OCI-LY1 (cell line): Measurements from ENCODE around the gene FARS2.

Experiments
- H2AFZ ChIP-seq: fragments of 200-600 bp; sonication (generic), shearing (Covaris generic); 2 replicates; pipeline ENCODE4 v1.6.0; 2014; ENCODE audit warnings: antibody characterized with exemption, mild to moderate bottlenecking, low read length
- H3F3A ChIP-seq: fragments of 200-600 bp; sonication (generic), shearing (Covaris generic); 2 replicates; pipeline ENCODE4 v1.6.0; 2014; ENCODE audit warnings: mild to moderate bottlenecking, antibody characterized with exemption, low read length, moderate library complexity; ENCODE audit not compliant: insufficient read depth
- H3K27ac ChIP-seq: fragments of 200-600 bp; sonication (generic); 2 replicates; pipeline ENCODE4 v1.5.1; 2014; ENCODE audit warnings: low read length, mixed run types, mild to moderate bottlenecking, low read depth; ENCODE audit not compliant: poor library complexity, severe bottlenecking
- H3K27me3 ChIP-seq: fragments of 200-600 bp; sonication (generic); 2 replicates; pipeline ENCODE4 v1.6.0; 2014; ENCODE audit warnings: antibody characterized with exemption, mild to moderate bottlenecking, low read length, moderate library complexity; ENCODE audit not compliant: insufficient read depth
- H3K36me3 ChIP-seq: fragments of 200-600 bp; sonication (generic); 2 replicates; pipeline ENCODE4 v1.6.1; 2014; ENCODE audit warnings: mild to moderate bottlenecking, antibody characterized with exemption, low read length, moderate library complexity, mixed read lengths; ENCODE audit not compliant: insufficient read depth
- H3K4me1 ChIP-seq: fragments of 200-600 bp; sonication (generic); 2 replicates; pipeline ENCODE4 v1.5.1; 2014; ENCODE audit warnings: mild to moderate bottlenecking, low read length, moderate library complexity; ENCODE audit not compliant: insufficient read depth, severe bottlenecking
- H3K4me2 ChIP-seq: fragments of 200-600 bp; sonication (generic), shearing (Covaris generic); 2 replicates; pipeline ENCODE4 v1.6.1; 2014; ENCODE audit warnings: low read length
- H3K4me3 ChIP-seq: fragments of 200-600 bp; sonication (generic); 2 replicates; pipeline ENCODE4 v1.5.1; 2014; ENCODE audit warnings: low read length, low read depth, mild to moderate bottlenecking, mixed read lengths; ENCODE audit not compliant: poor library complexity, severe bottlenecking
- H3K79me2 ChIP-seq: fragments of 200-600 bp; shearing (Covaris generic); 2 replicates; pipeline ENCODE4 v1.6.1; 2016; ENCODE audit warnings: mixed run types, low read length, mixed read lengths; ENCODE audit not compliant: insufficient read depth
- H3K9ac ChIP-seq: fragments of 200-600 bp; sonication (generic), shearing (Covaris generic); 2 replicates; pipeline ENCODE4 v1.6.1; 2014; ENCODE audit warnings: mild to moderate bottlenecking, low read length, mixed read lengths
- H3K9me2 ChIP-seq: fragments of 200-600 bp; sonication (generic), shearing (Covaris generic); 2 replicates; pipeline ENCODE4 v1.6.1; 2014; ENCODE audit warnings: low read depth, mild to moderate bottlenecking, low read length, mixed read lengths
- H3K9me3 ChIP-seq: fragments of 200-600 bp; shearing (Covaris generic); 2 replicates; pipeline ENCODE4 v1.6.1; 2014; ENCODE audit warnings: low read length, mixed read lengths
- H4K20me1 ChIP-seq: fragments of 200-600 bp; sonication (generic), shearing (Covaris generic); 2 replicates; pipeline ENCODE4 v1.6.0; 2016; ENCODE audit warnings: mild to moderate bottlenecking, low read length; ENCODE audit not compliant: insufficient read depth
- EZH2 ChIP-seq: fragments of 200-600 bp; sonication (generic), shearing (Covaris generic); IDR thresholded peaks from 2 replicates; pipeline ENCODE4 v1.8.0; 2017; ENCODE audit warnings: borderline replicate concordance, mixed run types, mild to moderate bottlenecking, antibody characterized with exemption, low read length, moderate library complexity, mixed read lengths
- TF ChIP-seq, protein P1 (sequence below): fragments of 200-600 bp; sonication (generic), shearing (Covaris generic); IDR thresholded peaks from 2 replicates; pipeline ENCODE4 v1.5.1; 2017; ENCODE audit warnings: mild to moderate bottlenecking, antibody characterized with exemption, low read length, moderate library complexity, mixed read lengths

FARS2 gene

DNA sequence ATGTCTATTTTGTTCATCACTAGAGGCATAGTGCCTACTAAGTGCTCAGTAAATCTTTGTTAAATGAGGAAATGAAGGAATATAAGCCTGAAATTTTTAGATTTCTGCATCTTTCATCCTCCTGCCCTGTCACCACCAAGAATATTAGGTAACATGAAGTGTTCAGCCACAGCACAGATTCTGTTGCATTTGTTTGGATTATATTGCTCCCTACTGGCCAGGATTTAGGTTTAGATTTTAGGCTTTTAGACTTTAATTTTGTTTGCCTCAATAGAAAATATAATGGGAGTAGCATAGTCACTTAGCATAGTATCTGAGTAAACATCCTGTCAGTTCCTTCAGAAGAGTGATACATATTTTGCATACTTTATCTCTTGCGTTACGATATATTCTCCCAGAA lies 14.2 kb downstream of the FARS2 start:
- H3K4me3 ChIP-seq, result no peak overlapping the region
- no peaks in the 10 kb centered on the region for H3F3A ChIP-seq
- TF ChIP-seq EZH2, result no peak
- TF ChIP-seq, protein P1, sequence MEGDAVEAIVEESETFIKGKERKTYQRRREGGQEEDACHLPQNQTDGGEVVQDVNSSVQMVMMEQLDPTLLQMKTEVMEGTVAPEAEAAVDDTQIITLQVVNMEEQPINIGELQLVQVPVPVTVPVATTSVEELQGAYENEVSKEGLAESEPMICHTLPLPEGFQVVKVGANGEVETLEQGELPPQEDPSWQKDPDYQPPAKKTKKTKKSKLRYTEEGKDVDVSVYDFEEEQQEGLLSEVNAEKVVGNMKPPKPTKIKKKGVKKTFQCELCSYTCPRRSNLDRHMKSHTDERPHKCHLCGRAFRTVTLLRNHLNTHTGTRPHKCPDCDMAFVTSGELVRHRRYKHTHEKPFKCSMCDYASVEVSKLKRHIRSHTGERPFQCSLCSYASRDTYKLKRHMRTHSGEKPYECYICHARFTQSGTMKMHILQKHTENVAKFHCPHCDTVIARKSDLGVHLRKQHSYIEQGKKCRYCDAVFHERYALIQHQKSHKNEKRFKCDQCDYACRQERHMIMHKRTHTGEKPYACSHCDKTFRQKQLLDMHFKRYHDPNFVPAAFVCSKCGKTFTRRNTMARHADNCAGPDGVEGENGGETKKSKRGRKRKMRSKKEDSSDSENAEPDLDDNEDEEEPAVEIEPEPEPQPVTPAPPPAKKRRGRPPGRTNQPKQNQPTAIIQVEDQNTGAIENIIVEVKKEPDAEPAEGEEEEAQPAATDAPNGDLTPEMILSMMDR, result peak; percentile 14; the same call in 1 of the 2 replicates
- H3K27me3 ChIP-seq, result no peaks in the 10 kb centered on the region
- H3K9ac ChIP-seq, result no peak overlapping the region
- 0 out of 2 replicates have a peak, but pooled peaks cover 5% of the 10 kb centered on the region for H3K79me2 ChIP-seq
- no peaks in the 10 kb centered on the region for H3K36me3 ChIP-seq
- H3K27ac ChIP-seq, result no peak overlapping the region
- no peak overlapping the region for H2AFZ ChIP-seq
- H3K9me3 ChIP-seq, result no peaks in the 10 kb centered on the region
- H3K4me2 ChIP-seq, result no peak overlapping the region
- no peaks in the 10 kb centered on the region for H3K9me2 ChIP-seq
- H3K4me1 ChIP-seq, result peaks cover 9% of the 10 kb centered on the region
- H4K20me1 ChIP-seq, result no peaks in the 10 kb centered on the region

DNA sequence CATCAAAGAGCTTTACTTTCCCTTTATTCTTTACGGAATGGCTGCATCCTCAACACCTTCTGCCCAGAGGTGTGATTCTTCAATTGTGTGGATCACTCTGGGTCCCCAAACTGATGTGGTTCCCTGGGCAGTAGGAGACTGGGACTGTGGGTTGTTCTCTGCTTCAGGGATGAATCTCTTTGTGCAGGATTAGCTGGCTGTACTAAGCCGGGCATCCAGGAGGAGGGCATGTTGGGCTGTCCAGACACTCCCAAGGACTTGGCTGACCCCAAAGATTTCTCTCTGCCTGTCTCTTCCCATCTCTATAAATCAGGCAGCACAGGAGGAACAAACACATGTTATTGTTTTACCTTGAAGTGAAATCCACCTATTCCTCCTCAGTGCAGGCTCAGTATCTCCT lies 15.3 kb downstream of the FARS2 start:
- H2AFZ ChIP-seq, result no peak overlapping the region
- no peak overlapping the region for H3K4me2 ChIP-seq
- H3K9me2 ChIP-seq, result no peaks in the 10 kb centered on the region
- no peaks in the 10 kb centered on the region for H3F3A ChIP-seq
- H3K9me3 ChIP-seq, result no peaks in the 10 kb centered on the region
- H3K4me1 ChIP-seq, result peaks cover 9% of the 10 kb centered on the region
- no peak overlapping the region for H3K4me3 ChIP-seq
- no peak overlapping the region for H3K27ac ChIP-seq
- no peaks in the 10 kb centered on the region for H3K36me3 ChIP-seq
- no peaks in the 10 kb centered on the region for H3K27me3 ChIP-seq
- no peaks in the 10 kb centered on the region for H4K20me1 ChIP-seq
- H3K79me2 ChIP-seq, result 0 out of 2 replicates have a peak, but pooled peaks cover 5% of the 10 kb centered on the region
- no peak overlapping the region for H3K9ac ChIP-seq
- TF ChIP-seq, protein P1, result no peak
- no peak for TF ChIP-seq EZH2

DNA sequence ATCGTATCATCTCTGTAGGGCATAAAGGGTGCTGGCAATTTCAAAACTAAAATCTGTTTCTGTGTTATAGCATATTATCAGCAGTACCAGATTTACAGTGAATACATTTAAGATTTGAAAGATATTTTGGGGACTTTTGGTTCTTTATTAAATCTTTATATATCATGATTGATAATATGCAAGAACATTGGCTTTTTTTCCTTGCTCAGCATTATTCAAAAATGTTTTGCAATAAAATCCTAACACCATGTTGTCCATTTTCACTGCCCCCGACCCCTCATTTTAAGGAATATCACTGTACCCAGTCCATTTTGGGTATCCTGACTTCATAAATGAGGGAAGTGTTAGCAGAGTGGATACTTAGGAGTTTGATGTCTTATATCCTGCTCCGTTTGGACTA lies 16.3 kb downstream of the FARS2 start:
- Histone ChIP-seq H2AFZ (no peak overlapping the region), H3K36me3 (no peaks in the 10 kb centered on the region), H4K20me1 (no peaks in the 10 kb centered on the region), H3K4me3 (no peak overlapping the region), H3K9me2 (no peaks in the 10 kb centered on the region), H3K27ac (no peak overlapping the region), H3K4me2 (no peak overlapping the region), H3F3A (no peaks in the 10 kb centered on the region), H3K9ac (no peak overlapping the region), H3K9me3 (no peaks in the 10 kb centered on the region), H3K79me2 (no peaks in the 10 kb centered on the region), H3K4me1 (peaks cover 9% of the 10 kb centered on the region), H3K27me3 (no peaks in the 10 kb centered on the region)
- TF ChIP-seq, protein P1, result no peak
- no peak for TF ChIP-seq EZH2
